ENCODE measurements around the gene USH2A.
"Not testable (repeated sequence)": the region's sequence is repeated elsewhere in the genome, so short reads cannot be mapped to it uniquely, and the experiment has no call there.

The USH2A gene

DNA sequence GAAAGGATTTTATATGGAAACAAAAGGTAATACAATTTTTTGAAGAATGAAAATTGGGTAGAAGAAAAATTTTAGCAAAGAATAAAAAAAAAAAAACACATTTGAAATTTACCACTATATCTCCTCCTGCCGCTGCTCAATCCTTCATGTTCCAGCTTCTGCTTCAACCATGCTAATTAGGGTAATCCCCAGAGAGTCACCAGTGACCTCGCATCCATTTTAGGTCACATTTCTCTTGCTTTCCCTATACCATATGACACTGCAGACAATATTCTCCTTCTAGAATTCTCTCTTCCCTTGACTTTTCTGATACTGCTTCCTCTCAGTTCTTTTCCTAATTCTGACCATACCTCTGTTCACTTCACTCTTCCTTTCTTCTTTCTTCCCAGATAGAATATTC lies 237.1 kb downstream of the USH2A start:
- DNase-seq: no peak

DNA sequence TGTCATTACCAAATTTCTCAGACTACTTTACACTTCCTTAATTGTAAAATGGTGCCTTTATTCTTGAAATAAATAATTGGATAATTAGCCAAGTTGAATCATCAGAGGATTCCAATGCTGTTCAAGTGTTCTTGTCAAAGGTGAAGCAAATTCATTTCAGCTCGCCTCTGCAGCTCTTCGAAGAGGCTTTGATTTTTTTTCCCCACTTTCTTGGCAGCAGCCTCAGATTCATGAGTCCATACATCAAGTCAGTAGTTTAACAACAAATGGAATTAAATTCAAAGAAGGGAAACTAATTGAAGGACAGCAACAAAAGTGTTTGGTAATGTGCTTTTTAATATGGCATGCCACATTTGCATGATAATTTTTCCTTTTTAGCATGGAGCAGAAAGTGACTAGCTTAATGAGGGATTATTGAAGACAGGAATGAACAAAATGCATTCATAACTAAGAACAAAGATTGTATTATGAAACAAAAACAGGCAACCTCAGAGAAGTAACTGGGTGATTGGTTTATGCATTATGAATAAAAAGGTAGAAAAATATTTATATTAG lies 239.0 kb downstream of the USH2A start:
- no peak for DNase-seq

DNA sequence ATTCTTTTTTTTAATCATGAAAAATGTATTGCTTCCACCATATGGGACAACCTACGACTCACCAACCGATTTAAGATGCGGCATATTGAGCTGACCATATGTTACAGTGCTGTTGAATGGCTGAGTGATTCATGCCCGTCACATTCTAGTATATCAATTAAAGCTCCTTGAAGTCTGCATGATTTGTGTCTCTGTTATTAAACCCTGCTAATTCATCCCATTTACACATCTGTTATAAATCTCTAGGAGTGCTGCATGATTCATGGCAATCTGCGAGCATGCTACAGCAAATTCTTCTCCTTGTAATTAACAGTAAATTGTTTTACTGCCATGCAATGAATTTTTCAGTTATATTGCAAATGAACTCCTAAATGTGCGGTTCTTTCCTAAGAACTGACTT lies 239.8 kb downstream of the USH2A start:
- no peak for DNase-seq

DNA sequence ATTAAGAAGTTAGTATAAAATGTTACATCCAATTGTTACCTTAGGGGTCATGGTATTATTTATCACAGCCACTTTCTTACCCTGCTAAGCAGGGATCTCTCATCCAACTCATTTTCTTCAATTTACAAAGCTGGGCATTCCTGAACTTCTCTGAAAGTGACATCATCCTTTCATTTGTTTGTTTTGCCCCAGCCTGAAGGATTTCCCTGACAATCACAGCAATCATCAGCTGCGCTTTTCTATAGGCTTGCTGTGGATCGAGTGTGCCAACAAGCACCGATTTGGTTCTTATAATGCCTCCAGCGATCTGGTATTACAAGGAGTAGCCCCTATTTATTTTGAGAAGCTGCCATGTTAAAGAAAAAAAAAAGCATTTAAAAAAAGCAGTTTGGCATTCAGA lies 240.2 kb downstream of the USH2A start:
- no peak for DNase-seq

DNA sequence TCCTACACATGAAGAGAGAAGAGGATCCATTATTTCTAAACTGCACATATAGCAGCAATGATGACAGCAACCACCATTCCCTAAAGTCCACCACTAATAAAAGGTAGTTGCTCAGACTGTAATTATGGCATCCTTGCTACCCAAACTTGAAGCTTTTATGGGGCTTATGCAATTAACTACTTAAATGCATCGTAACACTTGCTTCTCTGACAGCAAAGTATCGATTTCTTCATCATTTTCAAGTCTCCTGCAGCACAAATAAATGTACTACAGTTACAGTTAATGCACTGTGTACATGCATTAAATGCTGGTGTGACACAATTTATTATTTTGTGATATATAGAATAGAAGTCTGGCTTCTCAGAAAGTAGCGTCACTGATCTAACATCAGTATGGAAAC lies 241.7 kb downstream of the USH2A start:
- DNase-seq: no peak

DNA sequence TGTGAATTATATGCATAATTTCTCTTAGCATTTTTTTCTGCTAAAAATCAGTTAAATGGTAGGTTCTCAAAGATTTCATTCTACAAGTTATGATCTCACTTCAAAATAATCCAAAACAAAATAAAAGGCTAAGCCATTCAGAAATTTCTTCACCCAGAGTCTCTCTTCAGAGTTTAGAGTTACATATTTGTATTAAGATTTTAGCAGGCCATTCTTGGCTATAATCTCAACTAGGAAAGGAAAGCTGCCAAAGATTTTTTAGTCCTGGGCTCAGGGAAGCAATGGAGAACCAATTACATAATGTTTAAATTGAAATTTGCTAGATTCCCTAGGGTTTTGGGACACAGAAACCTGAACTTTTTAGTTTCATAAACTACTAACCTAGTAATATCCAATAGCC lies 245.0 kb downstream of the USH2A start:
- DNase-seq: no peak

DNA sequence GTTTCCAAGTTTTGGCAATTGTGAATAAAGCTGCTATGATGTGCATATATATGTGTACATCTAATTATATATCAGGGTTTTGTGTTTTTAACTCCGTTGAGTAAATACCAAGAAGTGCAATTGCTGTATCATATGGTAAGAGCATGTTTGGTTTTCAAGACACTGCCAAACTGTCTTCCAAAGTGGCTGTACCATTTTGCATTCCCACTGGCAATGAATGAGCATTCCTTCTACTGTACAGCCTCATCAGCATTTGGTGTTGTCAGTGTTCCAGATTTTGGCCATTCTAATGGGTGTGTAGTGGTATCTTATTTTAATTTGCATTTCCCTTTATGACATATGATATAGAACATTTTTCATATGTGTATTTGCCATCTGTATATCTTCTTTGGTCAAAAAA lies 246.3 kb downstream of the USH2A start:
- no peak for DNase-seq

DNA sequence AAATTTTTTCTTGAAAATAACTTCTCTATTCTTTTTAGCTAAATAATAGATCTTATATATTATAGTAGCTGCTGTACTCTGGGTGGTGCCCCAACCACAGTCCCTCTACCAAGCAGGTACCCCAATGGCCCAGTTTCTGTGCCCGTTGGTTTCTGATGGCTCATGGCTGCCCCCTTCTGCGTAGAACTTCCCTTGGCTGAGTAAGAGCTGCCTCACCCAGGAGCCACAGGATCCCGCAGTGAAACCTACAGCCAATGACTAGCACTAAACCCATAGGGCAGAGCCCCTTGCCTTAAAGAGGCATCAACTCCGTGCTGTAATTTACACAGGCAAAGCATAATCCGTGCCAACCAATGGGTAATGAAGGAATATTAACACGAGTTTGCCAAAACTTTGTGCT lies 247.5 kb downstream of the USH2A start:
- no peak for DNase-seq

DNA sequence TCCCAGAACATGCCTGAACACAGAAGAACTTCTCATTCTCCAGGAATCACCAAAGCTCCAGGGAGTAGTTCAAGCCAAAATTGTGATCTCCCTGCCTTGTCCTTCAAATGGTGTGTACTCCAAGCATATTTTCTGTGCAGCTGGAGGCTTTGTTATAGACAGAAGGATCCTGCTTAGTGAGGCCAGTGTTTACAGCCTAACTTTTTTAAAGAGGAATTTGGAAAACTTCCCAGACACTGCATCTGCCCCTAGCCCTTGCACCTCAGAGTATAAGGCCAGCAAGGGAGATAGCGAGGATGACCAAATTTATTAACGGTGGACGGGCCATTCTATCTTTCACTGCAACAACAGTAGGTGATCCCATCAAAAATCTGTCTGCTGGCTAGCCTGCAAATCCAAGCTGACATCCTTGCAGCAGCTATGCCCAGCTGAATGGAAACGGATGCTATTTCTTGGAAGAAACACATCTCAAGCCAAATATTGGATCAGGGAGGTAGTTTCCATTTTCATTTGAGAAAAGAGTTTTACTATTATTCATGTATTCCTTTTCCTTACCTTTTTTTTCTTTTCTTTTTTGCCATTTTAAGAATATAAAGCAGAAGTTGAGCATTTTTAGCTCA lies 249.8 kb downstream of the USH2A start:
- DNase-seq: no peak

DNA sequence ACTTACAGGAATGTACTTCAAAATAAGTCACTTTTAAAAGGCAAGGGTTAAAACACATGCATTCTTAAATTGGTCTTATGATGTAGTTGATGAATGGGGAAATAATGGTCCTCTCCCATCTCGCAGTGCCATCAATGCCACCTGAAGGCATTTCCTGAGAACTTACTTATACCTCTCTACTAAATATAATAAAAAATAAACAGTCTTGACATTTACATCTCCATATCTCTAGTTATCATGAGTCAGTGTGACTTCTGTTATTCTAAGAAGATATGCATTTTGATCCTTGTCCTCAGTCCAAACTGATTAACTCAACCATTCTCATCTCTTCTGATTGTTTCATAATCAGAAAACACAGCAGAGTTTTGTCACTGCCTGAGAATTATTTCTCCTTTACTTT lies 253.9 kb downstream of the USH2A start:
- no peak for DNase-seq

DNA sequence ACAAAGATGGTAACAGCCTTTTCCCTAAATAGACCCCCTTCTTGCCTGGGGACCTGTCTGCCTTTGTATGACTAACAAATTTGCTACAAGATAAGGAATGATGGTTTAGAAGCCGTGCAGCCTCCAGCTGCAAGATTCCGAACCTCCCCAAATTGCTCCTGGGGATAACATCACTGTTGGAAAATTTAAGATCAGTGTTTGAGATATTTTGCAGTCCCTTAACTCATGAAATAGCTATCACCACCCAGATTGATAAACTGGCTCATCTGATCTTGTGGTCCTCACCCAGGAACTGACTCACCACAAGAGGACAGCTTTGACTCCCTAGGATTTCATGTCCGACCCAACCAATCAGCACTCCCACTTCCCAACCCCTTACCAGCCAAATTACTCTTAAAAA lies 254.7 kb downstream of the USH2A start:
- DNase-seq: no peak

DNA sequence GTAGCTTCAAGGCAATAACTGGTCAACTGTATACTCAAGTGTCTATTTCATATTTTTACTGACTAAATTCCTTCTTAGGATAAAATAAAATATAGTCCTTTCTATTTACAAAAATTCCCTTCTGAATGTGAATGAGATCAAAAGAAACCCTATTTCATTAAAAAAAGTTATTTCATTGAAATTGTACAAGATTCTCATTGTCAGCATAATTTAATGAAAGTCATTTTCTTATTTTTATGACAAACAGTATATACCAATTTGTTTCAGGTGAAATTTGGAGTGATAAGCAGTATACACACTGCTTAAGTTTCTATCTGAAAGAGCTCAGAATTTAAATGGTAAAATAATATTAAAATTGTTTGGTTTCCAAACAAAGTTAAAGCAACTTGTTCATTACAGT lies 269.2 kb downstream of the USH2A start:
- DNase-seq: no peak

DNA sequence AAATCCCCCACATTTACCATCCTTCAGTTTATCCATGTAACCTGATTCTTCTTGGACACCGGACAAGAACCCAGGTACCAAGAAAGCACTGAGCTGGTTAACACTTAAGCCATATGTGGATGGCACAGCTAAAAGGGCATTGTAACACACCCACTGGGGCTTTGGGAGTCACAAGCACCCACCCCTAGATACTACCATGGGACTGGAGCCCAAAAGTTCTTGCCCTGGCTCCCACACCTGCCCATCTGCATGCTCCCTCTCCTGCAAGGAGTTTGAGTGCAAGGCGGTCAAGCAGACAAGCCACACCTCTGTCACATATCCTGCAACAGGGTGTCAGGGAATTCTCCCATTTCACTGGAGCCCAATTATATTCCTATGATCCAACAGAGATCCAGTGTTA lies 270.1 kb downstream of the USH2A start:
- DNase-seq: no peak

DNA sequence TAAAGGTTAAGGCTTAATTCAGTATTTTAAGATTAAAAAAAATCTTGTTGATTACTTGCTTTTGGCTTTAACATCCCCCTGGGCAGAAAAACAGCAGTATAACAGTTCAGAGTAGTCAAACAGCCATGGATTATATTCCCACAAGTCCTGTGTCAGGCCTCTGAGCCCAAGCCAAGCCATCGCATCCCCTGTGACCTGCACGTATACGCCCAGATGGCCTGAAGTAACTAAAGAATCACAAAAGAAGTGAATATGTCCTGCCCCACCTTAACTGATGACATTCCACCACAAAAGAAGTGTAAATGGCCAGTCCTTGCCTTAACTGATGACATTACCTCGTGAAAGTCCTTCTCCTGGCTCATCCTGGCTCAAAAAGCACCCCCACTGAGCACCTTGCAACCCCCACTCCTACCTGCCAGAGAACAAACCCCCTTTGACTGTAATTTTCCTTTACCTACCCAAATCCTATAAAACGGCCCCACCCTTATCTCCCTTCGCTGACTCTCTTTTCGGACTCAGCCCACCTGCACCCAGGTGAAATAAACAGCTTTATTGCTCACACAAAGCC lies 277.7 kb downstream of the USH2A start:
- DNase-seq: not testable (repeated sequence)

DNA sequence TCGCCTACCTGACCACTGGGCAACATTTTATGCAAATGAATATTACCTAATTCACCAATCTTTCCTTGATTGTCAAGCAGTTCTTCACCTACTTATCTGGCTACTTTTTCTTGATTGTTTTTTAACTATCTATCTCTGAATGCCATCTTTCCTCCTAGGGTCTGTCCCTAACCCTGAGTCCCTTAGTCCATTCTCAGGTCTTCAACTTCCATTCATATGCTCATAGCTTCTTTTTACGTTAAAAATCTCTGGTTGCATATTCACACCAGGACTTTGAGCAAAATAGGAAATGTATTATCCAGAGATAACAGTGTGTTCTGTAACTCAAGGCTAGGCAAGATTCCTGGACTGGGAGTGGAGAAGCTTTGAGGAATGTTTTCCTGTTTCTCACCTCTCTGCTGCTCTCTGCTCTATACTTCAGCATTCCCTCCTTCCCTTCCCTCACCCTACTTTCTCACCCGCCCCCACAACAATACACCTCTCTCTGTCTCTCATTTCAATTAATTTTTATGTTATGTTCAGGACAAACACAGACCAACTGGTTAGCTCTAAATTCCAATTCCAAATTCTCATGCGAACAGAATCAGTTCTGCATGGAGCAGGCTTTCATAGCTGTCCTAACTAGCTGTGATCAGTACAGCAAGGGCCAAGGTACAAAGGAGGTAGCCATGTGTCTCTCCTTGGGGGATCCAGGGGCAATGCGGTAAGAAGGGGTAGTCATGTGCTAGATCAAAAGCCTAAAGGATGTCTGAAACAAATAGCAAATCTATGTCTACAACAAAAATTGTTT lies 278.4 kb downstream of the USH2A start:
- DNase-seq: no peak

DNA sequence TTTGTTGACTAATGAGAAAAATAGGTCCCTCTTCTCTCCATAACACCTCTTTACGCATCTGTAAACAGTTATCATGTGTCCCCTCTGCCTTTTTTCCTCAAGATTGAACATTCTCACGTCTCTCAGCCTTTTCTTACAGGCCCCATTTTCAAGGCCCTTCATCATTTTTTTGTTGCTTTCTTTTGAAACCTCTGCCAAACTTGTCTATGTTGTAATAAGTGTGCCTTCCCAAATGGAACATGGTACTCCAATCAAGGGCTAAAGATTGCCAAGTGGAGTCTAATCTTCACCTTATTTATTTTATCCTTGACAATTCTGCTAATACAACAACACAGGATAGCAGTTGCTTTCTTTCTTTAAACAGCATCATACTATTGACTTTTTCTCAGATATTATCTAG lies 280.3 kb downstream of the USH2A start:
- no peak for DNase-seq

DNA sequence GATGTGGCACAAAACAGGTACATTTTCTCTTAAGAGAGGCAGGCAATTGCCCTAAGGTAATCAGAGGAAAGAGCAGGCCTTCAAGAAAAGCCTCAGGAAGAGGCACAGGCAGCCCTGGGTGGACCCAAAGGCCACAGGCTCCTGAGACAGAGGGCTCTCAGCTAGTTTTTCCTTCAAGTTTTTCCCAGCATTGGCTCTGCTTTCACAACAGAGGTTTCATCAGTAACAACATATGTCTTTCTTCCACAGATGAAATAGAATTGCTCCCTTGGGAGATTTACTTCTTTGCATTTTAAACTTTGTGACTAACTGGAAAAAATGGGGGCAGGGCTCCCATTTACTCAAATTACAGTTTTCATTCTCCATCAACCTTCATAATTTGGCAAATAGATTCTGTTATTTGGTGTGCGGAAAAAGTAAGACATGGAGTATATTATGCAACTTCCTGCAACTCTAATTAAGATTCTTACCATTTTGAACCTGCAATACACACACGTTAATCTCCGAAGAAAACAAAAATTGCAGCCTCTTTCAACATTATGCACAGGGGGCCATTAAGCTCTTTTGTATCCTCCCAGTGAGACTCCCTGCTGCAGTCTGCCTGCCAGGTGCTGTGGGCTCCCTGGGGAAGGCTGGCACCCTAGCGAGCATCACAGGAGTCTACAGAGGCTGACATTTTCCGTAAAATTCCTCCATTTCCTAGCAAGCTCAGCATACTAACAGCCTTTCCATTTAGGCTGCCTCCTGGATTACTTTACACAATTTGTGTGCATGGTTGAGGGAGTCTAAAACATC lies 282.3 kb downstream of the USH2A start:
- no peak for DNase-seq

DNA sequence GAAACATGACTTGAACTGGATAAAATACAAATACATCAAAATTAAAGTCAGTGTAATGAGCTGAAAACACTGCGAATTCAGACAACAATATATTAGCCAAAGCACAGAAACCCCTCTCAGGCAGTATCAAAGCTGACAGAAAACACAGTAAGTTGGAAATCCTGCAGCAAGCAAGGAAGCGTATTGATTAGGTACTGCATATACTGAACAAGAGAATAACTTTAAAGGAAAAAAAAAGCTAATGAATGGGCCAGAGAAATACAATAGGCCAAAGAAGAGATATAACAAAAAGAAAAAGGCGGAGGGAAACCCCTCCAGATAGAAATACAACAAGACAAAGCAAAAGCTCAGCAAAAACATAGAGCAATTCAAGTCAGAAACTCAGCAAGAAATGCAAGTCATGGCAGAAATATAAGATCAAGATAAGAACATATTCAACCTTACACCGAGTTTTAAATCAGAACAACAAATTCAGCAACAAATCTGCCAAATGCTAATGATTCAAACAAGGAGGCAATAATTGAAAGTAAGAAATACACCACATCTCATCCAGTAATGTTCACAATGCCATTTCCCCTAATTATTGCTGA lies 299.0 kb downstream of the USH2A start:
- DNase-seq: no peak

DNA sequence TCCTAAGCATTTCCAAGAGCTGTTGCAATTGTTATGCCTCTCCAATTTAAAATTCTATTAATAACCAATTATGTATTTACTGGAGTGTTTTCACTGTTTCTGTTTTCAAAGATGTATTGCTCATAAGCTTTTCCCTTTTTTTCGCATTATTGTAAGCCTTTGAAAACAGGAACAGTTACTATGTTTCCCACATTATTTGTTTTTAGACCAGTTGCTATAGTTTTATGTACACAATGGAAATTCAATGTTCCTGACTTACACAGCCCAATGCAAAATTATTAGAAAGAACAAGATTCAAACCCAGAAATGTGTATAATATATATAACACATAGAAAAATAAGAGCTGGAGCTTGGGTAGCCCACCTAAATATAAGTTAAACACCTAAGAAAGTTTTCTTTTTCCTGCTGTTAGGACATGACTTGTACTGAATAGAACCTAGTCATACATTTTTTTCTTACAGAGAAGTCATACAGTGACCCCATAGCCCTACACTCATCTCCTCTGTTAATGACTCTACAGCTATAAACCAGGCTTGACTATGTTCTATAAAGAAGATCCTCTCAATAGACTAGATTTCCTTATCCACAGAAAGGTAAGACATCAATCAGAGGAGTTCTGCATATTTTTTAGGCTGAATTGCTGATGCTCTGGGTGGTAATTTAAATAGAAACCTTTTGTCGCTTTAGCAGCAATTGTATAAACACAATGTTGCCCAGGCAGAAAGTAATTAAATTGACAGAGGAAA lies 299.6 kb downstream of the USH2A start:
- no peak for DNase-seq

DNA sequence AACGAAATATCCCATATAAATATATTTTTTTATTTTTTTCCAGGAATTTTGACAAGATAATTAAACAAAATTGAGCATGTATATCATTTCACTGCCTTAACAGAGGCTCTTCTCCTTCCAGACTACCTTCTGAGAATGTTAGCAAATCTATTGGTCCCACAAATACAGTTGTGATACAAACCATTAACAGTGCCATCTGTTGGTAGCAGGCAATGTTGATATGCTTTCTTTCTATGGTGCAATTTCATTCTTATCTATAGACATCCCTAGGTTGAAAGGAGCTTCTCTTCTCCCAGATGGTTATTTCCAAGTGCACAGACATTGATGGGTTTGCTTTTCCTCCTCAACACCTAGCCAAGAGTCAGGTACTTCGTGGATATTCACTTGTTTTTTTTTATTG lies 303.6 kb downstream of the USH2A start:
- no peak for DNase-seq

DNA sequence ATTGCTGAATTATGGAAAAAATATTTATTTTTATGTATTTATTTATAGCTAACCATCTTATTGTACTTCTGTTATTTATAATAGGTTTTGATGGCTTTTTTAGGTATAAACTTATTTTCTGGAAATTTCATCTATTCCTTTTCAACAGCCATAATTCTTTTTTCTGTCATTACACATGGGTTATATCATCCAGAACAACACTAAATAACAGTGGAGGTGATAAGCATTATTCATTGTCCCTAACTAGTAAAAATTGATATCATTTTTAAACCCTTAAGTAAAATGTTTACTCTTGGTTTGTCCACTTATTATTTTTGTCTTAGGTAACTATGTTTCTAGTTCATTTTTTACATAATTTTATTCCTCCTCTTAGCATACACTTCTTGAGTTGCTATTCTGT lies 309.1 kb downstream of the USH2A start:
- DNase-seq: no peak

DNA sequence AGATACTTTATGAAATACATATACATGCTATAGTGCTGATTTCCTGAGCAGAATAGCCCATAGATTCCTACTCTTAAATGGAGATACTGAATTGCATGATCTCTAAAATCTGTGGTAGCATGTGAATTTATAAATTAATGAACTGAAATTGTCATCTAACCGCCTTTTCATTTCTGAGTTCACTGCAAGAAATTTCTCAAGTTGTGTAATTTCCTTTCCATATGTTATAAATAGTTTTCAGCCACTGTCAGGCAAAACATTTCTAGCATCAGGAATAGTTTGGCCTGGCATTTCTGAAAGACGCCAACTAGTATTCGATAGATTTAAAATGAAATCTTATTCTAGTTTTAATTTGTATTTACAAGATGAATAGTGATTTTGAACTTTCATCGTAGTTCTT lies 310.1 kb downstream of the USH2A start:
- DNase-seq: no peak

Measured in activated CD4-positive, CD25-positive, alpha-beta regulatory T cell treated with anti-CD3 and anti-CD28 coated beads, Interleukin-2, amount 50 U/mL, for 72 hours (primary cell).